Stimulated activated naive CD8-positive, alpha-beta T cell treated with anti-CD3 and anti-CD28 coated beads, Interleukin-15, amount 100 ng/mL, for 72 hours (primary cell): ENCODE data around the gene UPF2.
A peak's percentile ranks its signal among the peaks of the same experiment; 100 is the strongest.

ENCODE experiments used
- ATAC-seq: fragments of 150-1000 bp; cut with Tn5 transposase; 2 replicates; pipeline ENCODE4 v1.10.0; 2021; ENCODE audit warnings: mild to moderate bottlenecking, moderate library complexity
- DNase-seq, 2 donors: peaks; one replicate each; pipeline ENCODE4 v3.0.0; 2021 to 2022
- H3K27ac Mint-ChIP-seq, 2 donors: one replicate each; pipeline ENCODE4 v1.8.0; 2022; ENCODE audit warnings: mild to moderate bottlenecking in 2 of 2, mixed read lengths in 2 of 2, moderate library complexity in 2 of 2
- H3K27me3 Mint-ChIP-seq: one replicate; pipeline ENCODE4 v1.8.0; 2022; ENCODE audit warnings: mixed read lengths
- H3K4me1 Mint-ChIP-seq: one replicate; pipeline ENCODE4 v1.8.0; 2022; ENCODE audit warnings: mild to moderate bottlenecking, mixed read lengths
- H3K4me3 Mint-ChIP-seq, 2 donors: one replicate each; pipeline ENCODE4 v1.8.0; 2022; ENCODE audit warnings: mild to moderate bottlenecking in 2 of 2, mixed read lengths in 2 of 2, moderate library complexity in 1 of 2
- H3K9me3 Mint-ChIP-seq, 2 donors: one replicate each; pipeline ENCODE4 v1.8.0; 2022; ENCODE audit warnings: mixed read lengths in 2 of 2

Gene UPF2

GRCh38 chr10:12056748-12057147, 14.1 kb upstream of the UPF2 start:
- H3K4me1 Mint-ChIP-seq: no peaks in the 10 kb centered on the region
- no peak overlapping the region for H3K27ac Mint-ChIP-seq
- no peak overlapping the region for H3K4me3 Mint-ChIP-seq

GRCh38 chr10:12055732-12056131, 13.1 kb upstream of the UPF2 start:
- no peak overlapping the region for H3K4me3 Mint-ChIP-seq
- H3K4me1 Mint-ChIP-seq: no peaks in the 10 kb centered on the region
- H3K27ac Mint-ChIP-seq: no peak overlapping the region
- ATAC-seq: no peak
- DNase-seq: no peak
- no peaks in the 10 kb centered on the region for H3K9me3 Mint-ChIP-seq
- no peaks in the 10 kb centered on the region for H3K27me3 Mint-ChIP-seq

More at GRCh38 chr10:12056748-12057147, 14.1 kb upstream of the UPF2 start:
- H3K27me3 Mint-ChIP-seq: no peaks in the 10 kb centered on the region
- DNase-seq (no peak), ATAC-seq (no peak)
- H3K9me3 Mint-ChIP-seq: no peaks in the 10 kb centered on the region

GRCh38 chr10:12051241-12051640, 8.6 kb upstream of the UPF2 start:
- Mint-ChIP-seq H3K4me3 (no peak overlapping the region), H3K27me3 (no peaks in the 10 kb centered on the region), H3K9me3 (no peaks in the 10 kb centered on the region), H3K27ac (peak overlapping the region in 1 of 2 donors; percentile 2), H3K4me1 (no peaks in the 10 kb centered on the region)
- DNase-seq: no peak
- no peak for ATAC-seq

GRCh38 chr10:12050528-12050927, 7.9 kb upstream of the UPF2 start:
- ATAC-seq (no peak), DNase-seq (no peak)
- Mint-ChIP-seq H3K4me1 (no peaks in the 10 kb centered on the region), H3K27ac (no peak overlapping the region), H3K4me3 (no peak overlapping the region), H3K9me3 (no peaks in the 10 kb centered on the region), H3K27me3 (no peaks in the 10 kb centered on the region)

- DNase-seq: no peak
- H3K9me3 Mint-ChIP-seq: no peaks in the 10 kb centered on the region
- H3K27ac Mint-ChIP-seq: no peak overlapping the region
- no peak for ATAC-seq
- H3K4me1 Mint-ChIP-seq: peaks cover 5% of the 10 kb centered on the region
- H3K27me3 Mint-ChIP-seq: no peaks in the 10 kb centered on the region
- no peak overlapping the region for H3K4me3 Mint-ChIP-seq
Measured at GRCh38 chr10:12048547-12048946, 5.9 kb upstream of the UPF2 start.

- ATAC-seq (no peak), DNase-seq (no peak)
- Mint-ChIP-seq H3K27ac (no peak overlapping the region), H3K9me3 (no peaks in the 10 kb centered on the region), H3K4me3 (no peak overlapping the region), H3K4me1 (peaks cover 19% of the 10 kb centered on the region), H3K27me3 (no peaks in the 10 kb centered on the region)
Measured at GRCh38 chr10:12045596-12045995, 3.0 kb upstream of the UPF2 start.

GRCh38 chr10:12042409-12042796, 206 bp downstream of the UPF2 start:
- ATAC-seq: peak; percentile 44
- Mint-ChIP-seq H3K27me3 (no peaks in the 10 kb centered on the region), H3K27ac (peak overlapping the region; percentile 100), H3K4me3 (peak overlapping the region; percentile 98 to 99), H3K9me3 (no peaks in the 10 kb centered on the region), H3K4me1 (peaks cover 35% of the 10 kb centered on the region)
- DNase-seq: peak in 1 of 2 donors; percentile 57

GRCh38 chr10:12041766-12042408, 722 bp downstream of the UPF2 start:
- Mint-ChIP-seq H3K27ac (peak overlapping the region; percentile 100), H3K4me1 (peaks cover 35% of the 10 kb centered on the region), H3K9me3 (no peaks in the 10 kb centered on the region), H3K4me3 (peak overlapping the region; percentile 98 to 99), H3K27me3 (no peaks in the 10 kb centered on the region)
- DNase-seq: peak; percentile 15 to 50
- ATAC-seq: peak; percentile 36

GRCh38 chr10:12036073-12036655, 6.4 kb downstream of the UPF2 start:
- Mint-ChIP-seq H3K9me3 (no peaks in the 10 kb centered on the region), H3K4me1 (peaks cover 30% of the 10 kb centered on the region), H3K27me3 (no peaks in the 10 kb centered on the region), H3K27ac (no peak overlapping the region), H3K4me3 (no peak overlapping the region)
- DNase-seq (no peak), ATAC-seq (no peak)

- no peak overlapping the region for H3K27ac Mint-ChIP-seq
- H3K9me3 Mint-ChIP-seq: no peaks in the 10 kb centered on the region
- no peak overlapping the region for H3K4me3 Mint-ChIP-seq
- ATAC-seq: no peak
- no peaks in the 10 kb centered on the region for H3K27me3 Mint-ChIP-seq
- H3K4me1 Mint-ChIP-seq: peaks cover 29% of the 10 kb centered on the region
- no peak for DNase-seq
Measured at GRCh38 chr10:12031404-12031803, 11.2 kb downstream of the UPF2 start.

- Mint-ChIP-seq H3K4me3 (no peak overlapping the region), H3K4me1 (peaks cover 42% of the 10 kb centered on the region), H3K27me3 (no peaks in the 10 kb centered on the region), H3K9me3 (no peaks in the 10 kb centered on the region), H3K27ac (no peak overlapping the region)
- ATAC-seq (no peak), DNase-seq (no peak)
Measured at GRCh38 chr10:12027539-12027938, 15.1 kb downstream of the UPF2 start.

- ATAC-seq: no peak
- H3K9me3 Mint-ChIP-seq: no peaks in the 10 kb centered on the region
- peaks cover 50% of the 10 kb centered on the region for H3K4me1 Mint-ChIP-seq
- no peak overlapping the region for H3K27ac Mint-ChIP-seq
- no peaks in the 10 kb centered on the region for H3K27me3 Mint-ChIP-seq
- DNase-seq: no peak
- H3K4me3 Mint-ChIP-seq: no peak overlapping the region
Measured at GRCh38 chr10:12025591-12025990, 17.0 kb downstream of the UPF2 start.

GRCh38 chr10:12022580-12023257, 19.9 kb downstream of the UPF2 start:
- Mint-ChIP-seq H3K27ac (peak overlapping the region in 1 of 2 donors; percentile 61), H3K4me1 (peaks cover 40% of the 10 kb centered on the region), H3K9me3 (no peaks in the 10 kb centered on the region), H3K27me3 (no peaks in the 10 kb centered on the region), H3K4me3 (peak overlapping the region; percentile 54 to 59)
- DNase-seq (no peak), ATAC-seq (peak; percentile 61)

- Mint-ChIP-seq H3K27ac (no peak overlapping the region), H3K9me3 (no peaks in the 10 kb centered on the region), H3K27me3 (no peaks in the 10 kb centered on the region), H3K4me3 (no peak overlapping the region), H3K4me1 (peaks cover 31% of the 10 kb centered on the region)
- no peak for ATAC-seq
- no peak for DNase-seq
Measured at GRCh38 chr10:12020574-12020973, 22.0 kb downstream of the UPF2 start.

GRCh38 chr10:12019283-12019971, 23.2 kb downstream of the UPF2 start:
- Mint-ChIP-seq H3K4me1 (peaks cover 31% of the 10 kb centered on the region), H3K9me3 (no peaks in the 10 kb centered on the region), H3K27ac (no peak overlapping the region), H3K27me3 (no peaks in the 10 kb centered on the region), H3K4me3 (no peak overlapping the region)
- ATAC-seq (no peak), DNase-seq (no peak)
